HL-60 (cell line): ENCODE results near the gene FSIP1.

Source experiments
- POLR2AphosphoS5 ChIP-seq: IDR thresholded peaks from 2 replicates; pipeline ENCODE4 v1.6.1; 2012; ENCODE audit warnings: low read depth
- TF ChIP-seq, protein P1 (sequence below): IDR thresholded peaks from one replicate; pipeline ENCODE4 v1.5.1; 2011; ENCODE audit warnings: low read length, control low read depth, inconsistent platforms; ENCODE audit not compliant: insufficient read depth

- TF ChIP-seq, protein P1, sequence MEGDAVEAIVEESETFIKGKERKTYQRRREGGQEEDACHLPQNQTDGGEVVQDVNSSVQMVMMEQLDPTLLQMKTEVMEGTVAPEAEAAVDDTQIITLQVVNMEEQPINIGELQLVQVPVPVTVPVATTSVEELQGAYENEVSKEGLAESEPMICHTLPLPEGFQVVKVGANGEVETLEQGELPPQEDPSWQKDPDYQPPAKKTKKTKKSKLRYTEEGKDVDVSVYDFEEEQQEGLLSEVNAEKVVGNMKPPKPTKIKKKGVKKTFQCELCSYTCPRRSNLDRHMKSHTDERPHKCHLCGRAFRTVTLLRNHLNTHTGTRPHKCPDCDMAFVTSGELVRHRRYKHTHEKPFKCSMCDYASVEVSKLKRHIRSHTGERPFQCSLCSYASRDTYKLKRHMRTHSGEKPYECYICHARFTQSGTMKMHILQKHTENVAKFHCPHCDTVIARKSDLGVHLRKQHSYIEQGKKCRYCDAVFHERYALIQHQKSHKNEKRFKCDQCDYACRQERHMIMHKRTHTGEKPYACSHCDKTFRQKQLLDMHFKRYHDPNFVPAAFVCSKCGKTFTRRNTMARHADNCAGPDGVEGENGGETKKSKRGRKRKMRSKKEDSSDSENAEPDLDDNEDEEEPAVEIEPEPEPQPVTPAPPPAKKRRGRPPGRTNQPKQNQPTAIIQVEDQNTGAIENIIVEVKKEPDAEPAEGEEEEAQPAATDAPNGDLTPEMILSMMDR, result no peak
- TF ChIP-seq POLR2AphosphoS5, result no peak
These were observed 34.4 kb downstream of the FSIP1 start for GRCh38 chr15:39748276-39748675.
